D721Med (cell line): ENCODE results near the gene CPS1.

Experiments used
- DNase-seq: peaks from one replicate; pipeline ENCODE4 v3.0.0; 2011; ENCODE audit warnings: low spot score; ENCODE audit not compliant: insufficient read length
- FAIRE-seq: peaks from 2 replicates; lab custom pipeline; 2011; peaks lifted over from hg19 to GRCh38; lab: Jason Lieb, UNC
- TF ChIP-seq, protein P1 (sequence below): IDR thresholded peaks from 2 replicates; pipeline ENCODE4 v1.5.1; 2012; ENCODE audit warnings: mild to moderate bottlenecking, control low read depth; ENCODE audit not compliant: insufficient read depth; ENCODE audit errors: missing control alignments

Gene CPS1

DNA sequence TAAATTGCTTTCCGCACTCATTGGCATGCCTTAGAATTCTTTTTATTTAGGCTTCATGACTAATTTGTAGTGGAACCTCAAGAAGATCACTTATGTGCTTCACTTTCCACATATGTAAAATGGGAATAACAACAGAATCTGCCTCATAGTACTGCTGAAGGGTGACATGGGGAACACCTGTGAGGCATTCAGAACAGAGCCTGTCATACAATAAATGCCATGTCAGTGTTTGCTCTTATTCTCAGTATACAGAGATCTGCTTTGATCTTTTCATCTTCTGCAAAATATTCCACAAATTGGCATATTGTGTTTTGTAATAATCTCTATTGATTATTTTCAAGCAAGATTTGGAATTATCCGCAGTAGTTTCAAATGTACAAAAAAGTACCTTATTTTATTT lies 17.4 kb upstream of the CPS1 start:
- TF ChIP-seq, protein P1, sequence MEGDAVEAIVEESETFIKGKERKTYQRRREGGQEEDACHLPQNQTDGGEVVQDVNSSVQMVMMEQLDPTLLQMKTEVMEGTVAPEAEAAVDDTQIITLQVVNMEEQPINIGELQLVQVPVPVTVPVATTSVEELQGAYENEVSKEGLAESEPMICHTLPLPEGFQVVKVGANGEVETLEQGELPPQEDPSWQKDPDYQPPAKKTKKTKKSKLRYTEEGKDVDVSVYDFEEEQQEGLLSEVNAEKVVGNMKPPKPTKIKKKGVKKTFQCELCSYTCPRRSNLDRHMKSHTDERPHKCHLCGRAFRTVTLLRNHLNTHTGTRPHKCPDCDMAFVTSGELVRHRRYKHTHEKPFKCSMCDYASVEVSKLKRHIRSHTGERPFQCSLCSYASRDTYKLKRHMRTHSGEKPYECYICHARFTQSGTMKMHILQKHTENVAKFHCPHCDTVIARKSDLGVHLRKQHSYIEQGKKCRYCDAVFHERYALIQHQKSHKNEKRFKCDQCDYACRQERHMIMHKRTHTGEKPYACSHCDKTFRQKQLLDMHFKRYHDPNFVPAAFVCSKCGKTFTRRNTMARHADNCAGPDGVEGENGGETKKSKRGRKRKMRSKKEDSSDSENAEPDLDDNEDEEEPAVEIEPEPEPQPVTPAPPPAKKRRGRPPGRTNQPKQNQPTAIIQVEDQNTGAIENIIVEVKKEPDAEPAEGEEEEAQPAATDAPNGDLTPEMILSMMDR: no peak
- FAIRE-seq: no peak

DNA sequence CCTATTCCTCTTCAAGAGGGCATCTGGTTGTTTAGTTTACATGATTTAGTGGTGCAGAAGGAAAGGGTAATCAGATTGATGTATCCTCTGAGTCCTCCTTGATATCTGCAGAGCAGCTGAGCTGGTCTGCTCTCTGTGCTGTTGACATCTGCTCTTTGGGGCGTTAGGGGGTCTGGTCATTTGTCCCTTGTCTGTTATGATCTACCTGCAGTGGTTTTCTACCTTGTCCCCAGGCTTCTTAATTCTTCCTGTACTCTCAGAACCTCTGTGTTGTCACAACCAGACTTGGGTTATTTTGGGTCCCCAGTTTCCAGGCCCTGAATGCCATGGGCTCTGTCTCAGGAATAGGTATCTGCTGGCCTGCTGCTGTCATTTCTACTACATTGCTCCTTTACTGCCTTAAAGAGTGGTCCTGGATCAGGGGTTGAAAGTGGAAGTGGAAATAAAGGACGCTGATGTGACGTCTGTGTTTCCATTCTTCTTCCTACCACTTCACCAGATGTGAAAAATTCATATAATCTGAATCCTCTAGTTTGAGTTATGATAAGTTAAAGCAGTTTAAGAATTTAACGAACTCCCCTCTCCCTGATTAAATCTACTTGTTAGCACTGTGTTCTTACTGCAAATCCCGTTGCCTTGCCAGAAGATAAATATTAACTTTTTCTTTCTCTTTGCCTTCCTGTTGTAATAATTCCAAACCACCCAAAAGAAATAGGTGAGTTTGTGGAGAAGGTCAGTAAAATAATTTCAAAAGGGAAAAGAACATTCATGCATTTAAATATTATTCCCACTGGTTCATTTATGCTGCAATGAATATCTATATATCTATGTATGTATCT lies 16.6 kb upstream of the CPS1 start:
- TF ChIP-seq, protein P1: no peak
- FAIRE-seq: no peak
- no peak for DNase-seq

More for the DNA sequence above, 17.4 kb upstream of the CPS1 start:
- DNase-seq: no peak

DNA sequence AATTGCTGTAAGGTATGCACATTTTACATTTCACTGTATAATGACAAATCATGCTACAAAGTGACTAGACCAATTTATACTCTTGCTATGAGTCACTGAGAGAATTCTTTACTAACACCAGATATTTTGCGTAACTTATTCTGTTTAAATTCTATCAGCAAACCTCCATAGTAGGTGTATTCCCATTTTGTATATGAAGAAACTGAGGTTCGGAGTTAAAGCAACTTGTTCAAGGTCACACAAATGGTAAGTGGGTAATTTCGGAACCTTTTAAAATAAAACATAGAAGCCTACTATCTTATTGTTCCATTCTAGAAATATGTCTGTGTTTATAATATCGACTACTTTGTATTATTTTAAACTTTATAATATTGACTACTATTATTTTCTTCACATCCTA lies 15.9 kb upstream of the CPS1 start:
- no peak for DNase-seq
- TF ChIP-seq, protein P1: no peak
- no peak for FAIRE-seq

- FAIRE-seq (no peak), DNase-seq (no peak)
- TF ChIP-seq, protein P1: no peak
Measured at GRCh38 chr2:210540900-210541289, 15.5 kb upstream of the CPS1 start.

- TF ChIP-seq, protein P1: no peak
- FAIRE-seq (no peak), DNase-seq (no peak)
Measured at GRCh38 chr2:210541290-210541902, 15.0 kb upstream of the CPS1 start.

DNA sequence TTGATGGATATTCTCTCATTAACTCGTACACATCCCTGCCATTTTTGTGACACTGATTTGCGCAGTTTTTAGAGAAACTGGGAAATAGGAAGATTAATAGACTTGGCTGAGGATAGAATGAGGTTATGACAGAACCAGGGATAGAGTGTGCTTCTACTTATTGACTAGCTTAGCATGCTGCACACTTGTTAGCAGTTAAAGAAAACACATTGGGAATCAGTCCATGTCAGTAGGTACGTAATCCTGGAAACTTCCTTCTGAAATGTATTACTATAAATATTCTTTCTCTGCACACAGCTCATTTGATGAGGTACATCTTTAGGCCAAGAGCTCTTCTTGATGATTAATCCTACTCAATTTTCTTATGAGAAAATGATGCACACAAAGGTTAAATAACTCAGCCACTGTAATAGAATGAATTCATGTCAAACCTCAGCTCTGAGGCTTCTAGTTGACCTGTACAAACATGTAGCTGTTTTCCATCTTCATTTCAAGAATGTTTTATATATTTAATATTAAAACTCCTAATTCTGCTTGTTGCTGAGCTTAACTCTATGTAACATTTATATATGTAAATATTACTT lies 12.3 kb upstream of the CPS1 start:
- DNase-seq (no peak), FAIRE-seq (no peak)
- TF ChIP-seq, protein P1: no peak

DNA sequence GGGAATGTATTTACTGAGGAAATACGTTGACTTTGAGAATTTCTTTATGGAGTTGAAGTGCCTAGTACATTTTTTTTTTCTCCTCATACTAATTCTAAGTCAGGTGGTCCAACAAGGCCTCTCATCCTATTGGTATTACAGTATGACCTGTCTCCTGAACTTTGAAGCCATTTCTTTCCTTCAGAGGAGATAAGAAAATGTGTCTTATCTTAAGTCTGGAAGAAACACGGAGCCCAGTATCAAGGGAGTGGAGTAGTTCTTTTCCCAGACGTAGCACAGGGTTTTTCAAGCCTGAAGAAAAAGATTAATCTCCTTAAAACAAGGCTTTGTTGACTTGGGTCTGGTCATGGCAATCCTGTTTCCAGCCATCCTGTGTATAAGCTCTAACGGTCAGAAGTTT lies 11.6 kb upstream of the CPS1 start:
- FAIRE-seq (no peak), DNase-seq (no peak)
- TF ChIP-seq, protein P1: no peak
